GM21360 (cell line): ENCODE data around the gene ADCY5.
A peak's percentile ranks its signal among the peaks of the same experiment; 100 is the strongest.

ENCODE experiments used
- ATAC-seq: cut with Tn5 transposase; IDR thresholded peaks from one replicate; pipeline ENCODE4 v1.9.1; 2021; ENCODE audit warnings: mild to moderate bottlenecking, moderate library complexity; ENCODE audit not compliant: unreplicated experiment

ADCY5 gene

DNA sequence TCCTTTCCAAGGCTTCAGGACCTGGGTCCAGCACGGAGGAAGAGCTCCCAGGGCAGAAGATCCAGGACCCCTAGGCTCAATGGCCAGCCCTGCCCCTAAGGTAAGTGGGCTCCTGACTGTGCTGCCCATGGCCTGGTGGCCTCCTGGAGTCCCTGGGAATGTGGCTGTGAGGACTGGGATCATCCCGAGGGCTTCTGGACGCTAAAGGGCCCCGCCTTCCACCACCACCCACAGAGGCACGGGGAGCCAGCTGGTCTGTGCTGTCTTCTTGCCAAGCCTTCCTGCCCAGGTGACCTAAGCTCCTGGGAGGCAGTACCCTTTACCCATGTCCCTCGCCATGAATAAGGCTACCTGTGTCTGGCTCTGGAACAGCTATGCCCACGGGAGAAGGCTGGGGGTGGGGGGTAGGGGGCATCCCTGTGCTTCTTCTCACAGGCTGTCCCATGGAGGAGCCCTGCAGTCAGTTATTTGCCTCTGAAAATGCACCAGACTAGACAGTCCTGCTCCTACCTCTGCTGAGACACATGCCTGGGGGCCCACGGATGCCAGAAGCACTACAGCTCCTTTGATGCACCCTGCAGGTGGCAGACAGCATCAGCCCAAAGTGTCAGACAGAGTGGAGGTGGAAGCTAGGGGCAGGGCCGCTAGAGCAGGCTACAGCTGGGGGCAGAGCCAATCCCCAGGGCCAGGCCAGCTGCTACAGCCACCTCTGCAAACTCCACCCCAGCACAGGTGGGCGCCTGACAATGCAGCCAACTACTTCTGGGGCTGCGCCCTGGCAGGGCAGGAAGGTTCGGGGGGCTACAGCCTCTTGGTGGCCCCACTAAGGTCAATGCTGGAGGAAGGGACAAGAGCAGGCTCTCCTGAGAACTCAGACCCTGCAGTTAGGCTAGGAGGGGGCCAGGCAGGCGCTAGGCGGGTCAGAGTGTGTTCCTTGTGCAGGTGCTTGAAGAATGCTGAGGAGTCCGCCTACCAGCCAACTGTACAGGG is 156.3 kb downstream of the ADCY5 start:
- ATAC-seq: no peak

DNA sequence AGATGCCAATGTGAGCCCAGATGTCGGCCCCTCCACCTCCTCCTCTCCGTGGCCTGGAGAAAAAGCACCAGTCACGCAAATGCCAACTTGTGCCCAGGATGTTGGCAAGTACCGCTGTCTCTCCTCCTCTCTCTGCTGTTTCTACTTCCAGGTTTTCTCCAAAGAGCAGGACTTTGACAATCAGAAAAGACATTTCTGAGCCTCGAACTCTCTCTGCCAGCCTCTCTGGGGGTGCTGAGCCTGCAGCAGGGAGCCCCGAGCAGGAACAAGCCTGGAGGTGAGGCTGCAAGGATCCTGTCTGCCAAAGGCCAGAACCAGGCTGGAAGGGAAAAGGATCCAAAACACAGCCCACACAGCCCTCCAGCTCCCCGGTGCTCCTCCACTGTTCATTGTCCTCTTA is 157.5 kb downstream of the ADCY5 start:
- ATAC-seq: no peak

DNA sequence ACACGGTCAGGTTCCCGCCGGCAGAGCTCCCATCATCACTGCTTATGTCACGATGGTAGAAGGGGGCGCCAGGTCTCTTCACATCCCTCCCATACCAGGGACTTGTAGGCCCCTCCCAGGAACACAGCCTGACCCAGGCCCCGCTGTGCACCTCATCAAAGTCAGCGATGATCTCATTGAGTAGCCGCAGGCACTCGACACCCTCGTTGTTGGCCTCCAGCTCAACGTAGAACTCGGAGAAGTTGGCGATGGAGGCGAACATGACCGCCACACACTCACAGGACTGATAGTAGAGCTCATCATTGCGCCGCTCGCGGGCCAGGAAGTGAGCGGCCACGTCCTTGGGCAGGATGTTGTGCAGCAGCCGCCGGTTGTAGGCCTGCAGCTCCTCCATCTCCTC is 157.9 kb downstream of the ADCY5 start:
- no peak for ATAC-seq

DNA sequence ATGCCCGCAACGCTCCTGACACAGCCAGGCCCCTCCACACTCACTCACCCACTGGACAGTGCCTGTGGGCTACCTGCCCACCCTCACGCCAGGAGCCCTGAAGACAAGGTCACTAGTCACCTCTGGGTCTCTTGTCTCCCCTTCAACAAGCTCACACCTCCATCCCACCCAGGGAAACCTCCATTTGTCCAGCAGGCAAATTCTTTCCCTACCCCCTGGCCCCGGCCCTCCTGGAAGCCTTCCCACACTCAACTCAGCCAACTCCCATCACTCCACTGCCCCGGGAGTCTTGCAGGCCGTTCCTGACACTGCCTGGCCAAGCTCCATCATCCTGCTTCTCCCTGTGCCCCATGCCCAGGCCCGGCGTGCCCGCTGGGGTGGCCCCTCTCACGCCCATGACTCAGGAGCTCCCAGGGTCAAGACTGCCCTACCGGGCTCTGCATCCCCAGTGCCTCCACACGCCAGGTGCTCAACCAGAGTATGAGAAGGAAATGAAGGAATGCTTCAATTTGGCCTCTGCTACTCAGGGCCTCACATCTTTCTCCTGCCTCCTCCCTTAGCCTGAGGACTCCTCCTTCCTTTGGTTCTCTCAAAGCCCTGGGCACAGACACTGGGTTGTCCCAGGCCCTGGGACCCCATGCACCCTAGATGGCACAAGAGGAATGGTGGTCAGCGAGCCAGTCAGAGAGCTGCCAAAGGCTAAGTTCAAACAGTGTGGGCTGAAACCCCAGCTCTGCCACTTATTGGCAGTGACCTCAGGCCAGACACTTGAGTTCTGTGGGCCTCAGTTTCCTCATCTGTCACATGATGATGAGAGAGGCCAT is 158.6 kb downstream of the ADCY5 start:
- no peak for ATAC-seq

DNA sequence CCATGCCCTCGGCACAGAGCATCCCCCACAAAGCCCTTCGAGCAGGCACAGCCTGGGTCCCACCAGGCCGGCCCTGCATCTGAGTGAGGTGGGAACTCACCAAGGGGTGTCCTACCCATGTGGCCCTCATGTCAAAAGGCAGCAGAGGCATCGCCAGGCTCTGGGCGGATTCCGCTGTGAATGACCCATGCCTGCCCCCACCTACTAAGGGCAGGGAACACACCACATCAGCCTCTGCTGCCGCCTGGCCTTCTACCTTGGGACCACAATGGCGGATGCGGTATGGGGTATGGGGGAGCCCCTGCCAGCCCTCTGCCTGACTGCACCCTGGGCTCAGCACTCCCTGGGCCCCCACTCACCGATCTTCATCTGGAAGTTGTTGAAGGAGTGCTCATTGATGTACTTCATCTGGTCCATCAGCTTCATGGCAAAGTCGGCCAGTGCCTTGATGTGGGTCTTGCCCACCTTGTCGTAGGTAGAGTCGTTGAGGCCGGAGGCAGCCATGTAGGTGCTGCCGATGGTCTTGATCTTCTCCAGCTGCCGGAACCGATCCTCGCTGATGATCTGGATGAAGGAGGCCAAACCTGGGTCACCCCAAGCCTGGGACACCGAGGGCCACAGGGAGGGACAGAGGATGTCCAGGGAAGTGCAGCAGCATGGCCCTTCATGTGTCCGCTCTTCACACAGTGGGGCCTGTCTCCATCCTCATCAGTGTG is 159.3 kb downstream of the ADCY5 start:
- no peak for ATAC-seq

DNA sequence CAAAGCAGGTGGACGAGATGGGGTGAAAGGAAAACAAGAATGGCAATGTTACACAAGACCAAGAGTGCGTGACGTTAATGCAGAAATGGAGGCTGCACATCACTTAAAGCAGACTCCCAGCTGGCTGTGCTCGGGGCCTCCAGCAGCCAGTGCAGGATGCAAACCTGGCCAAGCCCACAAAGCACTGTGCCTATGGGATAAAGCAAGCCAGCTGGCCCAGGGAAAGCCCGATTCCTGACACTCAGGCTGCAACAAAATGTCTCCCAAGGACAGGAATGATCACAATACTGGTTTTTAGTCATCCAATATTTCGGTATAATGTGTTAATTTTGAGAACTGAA is 161.0 kb downstream of the ADCY5 start:
- ATAC-seq: no peak

DNA sequence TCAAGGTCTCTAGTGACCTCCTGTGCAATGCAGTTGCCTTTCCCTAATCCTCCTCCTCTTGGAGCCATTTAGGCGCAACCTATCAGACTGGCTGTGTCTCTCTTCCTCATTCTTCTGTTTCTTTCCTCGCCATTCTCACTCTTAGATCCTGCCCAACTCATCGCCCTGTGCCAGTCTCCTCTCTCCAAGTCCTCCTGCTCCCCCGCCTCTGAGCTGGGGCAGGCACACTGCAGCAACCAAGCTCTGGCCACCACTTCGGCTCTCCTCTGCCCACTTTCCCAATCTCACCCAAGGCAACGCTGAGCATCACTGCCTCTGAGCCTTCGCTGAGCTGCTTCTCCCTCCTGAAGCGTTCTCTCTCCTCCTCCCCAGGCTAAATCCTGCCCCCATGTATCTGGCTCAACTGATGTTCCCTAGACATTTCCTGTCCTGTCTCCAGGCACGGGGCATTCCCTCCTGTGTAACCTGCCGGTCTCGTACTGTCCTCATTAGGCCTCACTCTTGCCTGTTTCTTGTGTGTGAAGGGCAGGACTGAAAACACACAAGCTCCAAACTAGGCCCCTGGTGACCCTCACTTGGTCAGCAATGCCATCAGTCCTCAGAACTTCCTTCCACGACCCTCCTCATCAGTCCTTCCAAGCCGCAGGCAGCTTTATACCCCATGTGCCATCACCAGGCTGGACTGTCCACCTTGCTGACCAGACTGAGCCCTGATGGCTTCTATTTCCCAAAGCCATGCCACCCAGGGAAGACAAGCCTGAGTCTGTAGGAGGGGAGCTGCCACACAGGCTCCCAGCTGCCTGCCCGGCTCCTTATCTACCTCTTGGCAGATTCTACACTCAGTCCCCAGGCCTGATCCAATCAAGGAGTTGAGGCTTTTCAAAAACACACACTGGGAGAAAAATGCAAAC is 161.6 kb downstream of the ADCY5 start:
- ATAC-seq: no peak

DNA sequence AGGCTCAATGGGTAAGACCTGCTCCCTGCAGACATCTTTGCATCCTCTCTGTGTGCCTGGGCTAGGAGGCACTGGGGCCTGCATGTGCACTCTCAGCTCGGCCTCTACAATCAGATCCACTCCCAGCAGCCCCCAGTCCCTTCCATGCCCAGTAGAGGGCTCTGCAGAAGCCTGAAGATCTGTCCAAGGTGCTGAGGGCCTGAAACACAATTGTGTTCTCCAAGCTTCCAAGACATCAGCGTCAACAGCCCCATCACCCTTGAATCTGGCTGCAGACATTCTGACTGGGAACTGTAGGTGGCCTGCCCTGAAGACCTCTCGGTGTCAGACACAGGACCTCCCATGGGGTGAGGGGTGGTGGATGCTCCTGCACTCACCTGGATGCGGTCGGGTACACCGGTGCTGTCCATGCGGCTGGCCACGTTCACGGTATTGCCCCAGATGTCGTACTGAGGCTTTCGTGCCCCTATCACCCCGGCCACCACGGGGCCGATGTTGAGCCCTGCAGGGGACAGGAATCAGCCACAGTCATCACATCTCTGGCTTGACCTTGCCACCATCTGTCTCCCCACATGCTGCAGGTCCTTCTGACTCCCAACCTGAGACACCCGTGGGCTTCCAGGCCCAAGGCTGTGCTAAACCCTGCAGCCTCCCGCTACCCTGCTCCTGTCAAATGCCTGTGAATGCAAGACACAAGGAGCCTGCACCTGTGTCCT is 162.4 kb downstream of the ADCY5 start:
- ATAC-seq: peak; percentile 60

DNA sequence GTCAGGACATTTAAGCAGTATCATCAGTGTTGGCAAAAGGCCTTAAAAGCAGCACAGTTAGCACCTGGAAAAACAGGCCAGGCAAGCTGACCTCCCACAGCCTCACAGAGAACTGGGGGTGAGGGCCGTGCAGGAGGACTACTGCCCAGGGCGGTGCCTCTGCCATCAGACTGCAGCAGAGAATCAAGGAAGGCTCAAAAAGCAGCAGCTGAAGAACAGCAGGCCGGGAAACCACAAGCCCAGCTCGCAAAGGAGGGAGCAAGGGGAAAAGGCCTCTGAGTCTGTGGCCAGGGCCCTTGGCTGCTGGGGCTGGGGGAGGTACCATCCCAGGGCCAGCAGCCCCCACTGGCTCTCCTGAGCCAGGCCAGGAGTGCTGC is 163.0 kb downstream of the ADCY5 start:
- no peak for ATAC-seq

DNA sequence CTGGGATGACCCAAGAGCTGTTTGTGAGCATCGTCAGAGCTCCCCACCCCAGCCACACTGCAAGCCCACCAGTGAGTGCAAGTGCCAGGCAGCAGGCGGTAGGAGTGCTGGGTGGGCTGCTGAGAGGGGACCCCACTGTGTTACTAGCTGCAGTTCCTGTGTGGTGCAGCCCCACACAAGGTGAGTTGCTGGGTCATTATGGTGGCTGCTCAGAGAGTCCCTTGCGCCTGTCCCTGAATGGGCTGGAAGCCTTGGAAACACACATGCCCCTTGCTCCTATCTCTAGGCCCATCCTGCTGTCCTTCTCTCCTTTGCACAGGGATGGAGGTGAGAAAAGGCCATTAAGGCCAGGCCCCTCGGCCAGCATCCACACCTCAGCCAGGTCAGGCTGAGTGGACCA is 163.4 kb downstream of the ADCY5 start:
- no peak for ATAC-seq

DNA sequence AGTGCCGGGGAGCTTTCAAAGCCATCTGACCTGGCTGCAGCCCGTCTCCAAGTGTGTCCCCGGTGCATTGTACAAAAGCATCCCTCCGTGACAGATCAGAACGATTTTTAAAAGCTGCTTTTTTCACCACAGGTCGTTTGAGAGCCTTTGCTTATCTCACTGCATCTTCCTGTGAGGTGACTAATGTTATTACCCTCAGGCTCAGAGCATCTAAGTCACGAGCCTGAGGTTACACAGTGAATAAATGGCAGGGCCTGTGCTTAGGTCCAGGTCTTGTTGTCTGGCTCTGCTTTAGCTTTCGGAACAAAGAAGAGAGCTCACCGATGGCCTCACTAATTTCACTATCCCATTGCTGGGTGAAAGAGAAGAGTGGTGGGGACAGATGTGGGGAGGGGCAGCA is 163.8 kb downstream of the ADCY5 start:
- no peak for ATAC-seq

DNA sequence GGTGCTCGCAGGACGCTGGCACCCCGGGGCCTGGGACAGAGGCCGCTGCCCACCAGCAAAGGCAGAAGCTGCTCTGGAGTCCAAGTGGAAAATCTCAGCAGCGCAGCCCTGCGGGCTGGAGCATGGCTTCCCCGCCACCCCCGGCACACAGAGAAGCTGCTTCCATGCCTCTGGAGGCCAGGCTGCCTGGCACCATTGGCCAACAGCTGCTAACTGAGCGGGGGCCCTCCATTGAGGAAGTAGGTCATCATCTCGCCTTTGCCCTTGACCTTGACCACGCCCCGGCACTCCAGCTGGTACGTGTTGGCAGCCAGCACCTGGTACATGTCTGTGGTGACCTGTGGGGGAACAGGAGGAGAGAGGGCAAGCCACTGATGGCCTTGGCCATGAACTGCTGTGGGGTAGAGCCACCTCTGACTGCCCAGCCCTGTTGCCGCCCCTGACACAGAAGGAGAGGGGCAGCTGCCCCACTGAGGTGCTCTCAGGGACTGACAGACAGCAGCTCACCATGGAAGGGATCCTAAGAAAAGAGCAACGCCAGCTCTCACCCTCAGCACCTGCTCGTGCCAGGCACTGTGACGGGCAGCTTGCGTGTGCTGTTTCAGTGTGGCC is 164.4 kb downstream of the ADCY5 start:
- ATAC-seq: no peak

DNA sequence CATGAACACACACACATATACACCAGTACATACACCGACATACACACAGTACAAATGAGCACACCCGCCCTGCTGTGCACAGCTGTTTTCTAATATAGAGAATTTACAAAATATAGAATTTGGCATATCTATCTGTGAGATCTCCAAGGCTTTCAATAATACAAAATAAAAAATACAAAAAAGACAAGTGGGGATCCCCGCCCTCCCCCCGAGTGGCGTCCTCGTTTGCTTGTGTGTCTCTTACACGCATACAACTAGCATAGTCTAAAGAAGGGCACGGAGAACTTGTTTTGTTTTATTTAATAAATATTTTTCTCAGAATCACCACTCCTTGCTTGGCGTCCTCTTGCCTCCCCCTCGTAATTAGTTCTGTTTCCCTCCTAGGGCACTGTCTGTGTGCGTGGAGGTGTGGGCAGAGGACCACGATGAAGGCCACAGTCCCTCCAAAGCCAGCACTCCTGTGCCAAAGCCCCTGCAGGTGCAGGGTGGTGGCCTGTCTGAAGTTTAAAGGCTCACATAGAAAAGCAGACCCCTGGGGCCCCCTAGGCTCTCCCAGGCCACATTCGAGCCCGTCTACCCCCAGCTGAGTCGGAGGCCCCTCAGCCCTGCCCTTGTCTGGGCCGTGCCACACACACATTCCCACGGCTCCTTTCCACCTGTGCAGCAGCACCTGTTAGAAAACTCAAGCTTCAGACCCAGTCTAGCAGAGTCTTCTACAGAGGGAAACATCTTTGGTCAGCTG is 165.1 kb downstream of the ADCY5 start:
- ATAC-seq: no peak

DNA sequence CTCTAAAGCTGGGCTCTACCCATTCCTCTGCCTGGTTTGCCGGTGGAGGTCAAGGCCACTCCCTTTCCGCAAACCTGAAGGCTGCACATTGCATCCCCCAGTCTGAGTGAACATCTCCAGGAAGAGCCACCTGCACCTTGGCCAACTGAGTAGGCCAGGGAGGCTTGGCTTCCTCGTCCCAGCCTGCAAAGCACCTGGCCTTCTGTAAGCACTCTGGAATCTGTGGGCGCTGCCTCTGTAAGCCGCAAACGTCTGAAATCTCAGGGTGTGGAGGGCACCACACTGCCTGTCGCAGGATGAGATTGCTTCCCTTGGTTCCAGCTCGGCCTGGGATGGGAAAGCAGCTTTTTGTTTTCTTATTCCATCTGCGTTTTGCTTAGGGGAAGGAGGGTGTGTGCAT is 165.8 kb downstream of the ADCY5 start:
- ATAC-seq: no peak

DNA sequence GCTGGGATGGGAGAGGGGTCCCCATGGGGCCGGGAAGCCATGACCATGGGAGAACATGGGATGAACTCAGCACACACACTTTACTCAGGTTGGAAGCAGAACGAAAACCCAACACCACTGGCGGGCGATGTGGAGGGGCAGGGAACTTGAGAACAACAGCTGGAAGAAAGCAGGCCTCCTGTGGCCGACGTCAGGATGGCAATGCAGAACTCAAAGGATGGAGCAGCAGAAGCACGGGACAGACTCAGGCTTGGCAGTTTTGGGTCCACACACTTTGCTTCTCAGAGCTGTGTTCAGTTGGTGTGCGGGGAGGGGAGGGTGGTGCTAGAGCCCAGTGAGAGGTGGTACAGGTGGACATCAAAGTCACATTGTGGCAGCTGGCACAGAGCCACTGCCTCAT is 166.4 kb downstream of the ADCY5 start:
- no peak for ATAC-seq

DNA sequence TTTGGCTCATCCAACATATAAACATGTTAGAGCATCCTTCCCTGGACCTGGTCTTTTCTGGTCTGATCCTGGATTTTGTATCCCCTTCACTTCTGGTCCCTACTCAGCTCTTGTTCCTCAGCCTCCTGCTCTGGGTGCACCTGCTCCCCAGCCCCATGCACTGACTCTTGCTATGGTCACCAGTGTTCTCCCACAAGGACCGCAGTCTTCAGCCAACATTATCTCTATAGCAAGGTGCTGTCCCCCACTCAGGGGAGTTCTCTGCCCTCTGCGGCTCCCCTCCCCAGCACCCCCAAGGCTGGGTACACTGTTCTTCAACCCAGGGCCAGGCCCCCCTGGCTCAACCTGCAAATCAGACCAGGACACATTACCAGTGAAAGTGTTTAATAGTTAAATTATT is 167.0 kb downstream of the ADCY5 start:
- no peak for ATAC-seq

DNA sequence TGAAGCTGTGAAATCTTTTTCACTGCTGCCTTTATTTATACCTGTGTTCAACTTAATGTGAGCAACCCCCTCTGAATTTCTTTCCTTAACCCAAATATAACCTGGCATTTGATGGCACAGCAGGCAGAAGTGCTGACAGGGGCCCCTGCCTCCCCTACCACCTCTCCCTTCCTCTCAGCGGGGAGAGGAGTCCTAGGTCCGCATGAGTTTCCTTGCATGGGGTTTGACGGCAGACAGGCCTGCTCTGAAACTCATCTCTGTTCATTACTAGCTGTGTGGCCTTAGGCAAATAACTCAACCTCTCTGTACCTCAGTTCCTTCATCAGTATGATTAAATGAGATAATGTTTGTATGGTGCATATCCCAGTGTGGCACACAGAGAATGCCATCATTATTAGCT is 167.5 kb downstream of the ADCY5 start:
- ATAC-seq: no peak

DNA sequence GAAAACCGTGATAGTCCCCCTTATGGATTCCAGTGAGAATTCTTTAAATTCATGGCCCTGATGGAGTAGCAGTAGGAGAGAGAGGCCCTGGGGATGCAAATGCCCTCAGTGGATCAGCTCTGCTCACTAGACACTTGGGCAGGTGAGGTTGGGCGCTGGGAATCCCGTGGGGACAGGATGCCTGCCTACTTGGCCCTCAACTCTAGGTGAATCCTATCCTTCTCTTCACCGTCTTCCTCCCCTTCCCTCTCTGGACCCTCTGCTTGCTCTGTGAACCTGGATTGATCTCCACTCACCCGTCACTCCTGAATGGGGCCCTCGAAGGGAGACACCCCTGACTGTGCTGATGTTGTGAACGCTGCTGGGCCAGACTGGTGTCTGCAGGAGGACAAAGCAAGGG is 169.8 kb downstream of the ADCY5 start:
- ATAC-seq: no peak

DNA sequence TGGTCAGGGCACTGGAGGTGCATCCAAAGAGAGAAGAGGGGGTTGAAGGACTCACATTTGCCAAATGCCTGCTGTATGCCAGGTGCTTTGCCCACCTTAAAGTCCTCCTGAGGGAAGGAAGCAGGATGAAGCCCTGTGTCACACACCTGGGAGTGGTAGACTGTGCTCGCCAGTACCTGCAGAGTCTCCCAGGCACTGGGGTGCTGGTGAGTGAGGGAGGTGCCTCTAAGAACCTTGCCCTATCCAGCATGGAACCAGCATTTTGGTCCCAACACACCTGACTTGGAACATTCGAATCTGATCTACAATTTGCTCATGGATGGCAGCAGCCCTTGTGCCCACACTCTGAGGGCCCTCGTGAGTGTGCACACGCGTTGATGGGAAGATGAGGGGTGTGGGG is 170.4 kb downstream of the ADCY5 start:
- no peak for ATAC-seq
